NOMO-1 treated with dmso at 0.1 percent for 144 hours (cell line): ENCODE data around the gene TNIK.

Experiments used
- DNase-seq: peaks from one replicate; lab custom pipeline; 2025; ENCODE audit not compliant: unreplicated experiment; lab: John Stamatoyannopoulos, UW

Gene TNIK

GRCh38 chr3:171459942-171460724 is at the start of gene TNIK:
Gene TNIK, minus strand, starts transcription at chr3:171460405. Its CDS starts 342 bp downstream, at chr3:171460063.
- DNase-seq, result peak; percentile 64

DNA sequence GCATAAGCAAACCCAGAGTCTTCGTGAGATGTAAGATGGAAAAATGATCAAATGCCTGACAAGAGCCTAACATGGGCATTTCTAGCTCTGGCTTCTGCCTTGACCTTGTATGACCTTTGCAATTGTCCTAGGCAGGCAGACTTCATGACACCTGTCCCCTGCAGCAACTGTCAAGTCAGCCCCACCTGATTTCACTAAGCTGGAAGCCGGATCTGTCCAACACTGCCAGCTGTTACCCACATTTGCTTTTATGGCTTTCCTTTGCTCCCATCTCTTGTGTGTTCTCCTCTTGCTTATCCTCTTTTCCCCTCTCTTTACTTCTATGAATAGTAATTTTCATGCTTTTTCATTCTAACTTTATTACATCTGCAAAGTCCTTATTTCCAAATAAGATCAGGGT is 48.5 kb upstream of the TNIK start:
- DNase-seq, result no peak

DNA sequence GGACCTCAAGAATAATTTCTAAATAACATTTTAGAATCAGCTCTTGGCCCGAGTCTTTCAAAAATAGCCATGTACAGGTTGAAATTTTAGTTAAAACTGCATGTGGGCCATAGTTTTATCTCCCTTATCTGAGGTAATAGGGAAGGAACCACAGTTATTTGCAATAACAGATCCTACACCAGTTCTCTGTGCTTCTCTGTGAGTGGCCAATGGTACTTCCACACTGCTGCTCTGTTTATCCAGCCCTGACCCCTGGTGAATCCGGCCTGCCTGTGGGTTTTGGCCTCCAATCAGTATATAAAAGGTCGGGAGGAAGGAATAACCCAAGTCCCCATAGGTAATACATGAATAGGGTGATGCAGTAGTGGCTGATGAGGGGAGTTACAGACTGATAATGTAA is 48.0 kb upstream of the TNIK start:
- DNase-seq, result no peak

- DNase-seq, result no peak
Measured at GRCh38 chr3:171506743-171507319, 46.6 kb upstream of the TNIK start.

DNA sequence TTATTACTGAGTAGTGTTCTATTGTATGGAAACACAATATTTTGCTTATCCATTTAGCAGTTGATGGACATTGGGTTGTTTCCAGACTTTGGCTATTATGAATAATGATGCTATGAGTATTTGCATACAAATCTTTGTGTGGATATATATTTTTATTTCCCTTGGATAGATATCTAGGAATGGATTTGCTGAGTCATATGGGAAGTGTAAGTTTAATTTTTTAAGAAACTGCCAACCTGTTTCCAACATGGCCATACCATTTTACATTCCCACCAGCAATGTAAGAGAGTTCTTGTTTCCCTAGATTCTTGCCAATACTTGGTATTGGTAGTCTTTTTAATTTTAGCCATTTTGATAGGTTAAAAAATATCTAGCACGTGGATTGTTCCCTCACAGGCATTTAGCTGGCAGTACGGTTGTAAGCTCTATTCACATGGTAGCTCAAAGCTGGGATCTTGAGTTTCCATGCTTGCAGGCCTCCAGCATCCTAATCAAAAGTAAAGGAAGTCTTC is 45.7 kb upstream of the TNIK start:
- no peak for DNase-seq

DNA sequence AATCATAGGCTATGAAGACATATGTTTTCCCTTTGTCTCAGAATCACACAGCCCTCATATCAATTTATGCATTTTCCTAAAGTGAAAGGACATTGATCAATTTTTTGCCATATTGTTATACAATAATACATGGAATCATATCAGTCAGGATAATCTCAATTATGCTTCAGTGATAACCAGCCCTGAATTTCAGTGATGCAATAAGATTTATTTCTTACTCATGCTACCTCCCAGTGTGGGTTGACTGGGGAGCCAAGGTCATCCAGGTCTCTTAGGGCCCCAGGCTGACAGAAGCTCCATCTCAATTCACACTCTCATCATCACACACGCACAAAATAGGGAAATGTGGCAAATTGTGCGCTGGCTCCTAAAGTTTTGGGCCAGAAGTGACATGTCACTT is 44.2 kb upstream of the TNIK start:
- no peak for DNase-seq

GRCh38 chr3:171503817-171504216 is 43.6 kb upstream of the TNIK start:
- no peak for DNase-seq

DNA sequence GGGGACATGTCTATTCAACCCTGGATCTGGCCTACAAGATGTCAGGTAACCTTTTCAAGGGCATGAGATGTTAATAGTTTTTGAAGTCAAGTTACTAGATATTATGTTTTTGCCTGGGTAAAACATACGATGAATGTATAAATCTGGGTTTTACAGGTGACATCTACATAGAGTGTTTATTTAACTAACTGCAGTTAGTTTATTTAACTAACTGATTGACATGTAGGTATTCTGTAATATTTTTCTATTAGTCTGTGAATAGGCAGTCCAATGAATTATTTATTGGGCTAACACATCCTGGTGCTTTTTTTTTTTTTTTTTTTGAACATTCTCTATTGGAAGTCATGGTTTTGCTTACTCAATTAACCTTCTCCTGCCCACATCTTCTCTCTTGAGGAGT is 38.7 kb upstream of the TNIK start:
- DNase-seq, result no peak

DNA sequence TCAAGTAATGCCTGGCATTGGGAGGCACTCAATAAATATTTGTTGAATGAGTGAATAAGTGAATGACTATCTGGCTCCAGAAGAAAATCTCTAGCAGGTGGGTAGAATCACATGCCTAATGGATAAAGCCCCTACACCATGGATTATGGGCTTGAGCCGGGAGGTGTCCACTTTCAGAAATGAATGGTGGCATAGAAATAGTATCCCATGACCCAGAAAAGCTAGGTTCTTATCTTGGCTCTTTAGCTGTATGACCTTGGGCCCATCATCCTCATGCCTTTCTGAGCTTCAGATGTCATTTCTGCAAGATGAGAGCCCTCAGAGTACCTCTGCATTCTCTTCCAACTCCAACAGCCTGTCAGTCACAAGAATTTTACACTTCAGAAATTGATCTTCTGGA is 37.3 kb upstream of the TNIK start:
- DNase-seq, result no peak

DNA sequence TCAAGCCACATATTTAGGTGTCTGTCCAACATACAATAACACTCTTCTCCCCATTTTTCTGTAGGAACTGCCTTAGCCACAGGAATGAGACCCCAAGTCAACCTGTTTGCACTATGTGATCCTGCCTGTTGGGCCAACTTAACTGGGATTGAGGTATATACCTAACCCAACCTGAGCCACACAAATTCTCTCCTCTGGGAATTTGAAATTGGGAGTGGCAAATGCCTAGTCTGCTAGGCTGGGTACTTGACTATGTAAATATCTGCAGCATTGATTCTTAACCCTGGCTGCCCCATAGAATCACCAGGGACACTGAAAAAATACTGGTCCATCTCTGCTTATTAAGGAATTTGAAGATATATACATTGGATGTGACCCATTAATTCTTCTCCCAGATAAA is 35.2 kb upstream of the TNIK start:
- no peak for DNase-seq

GRCh38 chr3:171494457-171495109 is 34.4 kb upstream of the TNIK start:
- DNase-seq, result no peak

GRCh38 chr3:171491361-171491760 is 31.2 kb upstream of the TNIK start:
- DNase-seq, result no peak

- DNase-seq, result no peak
Measured at GRCh38 chr3:171490901-171491300, 30.7 kb upstream of the TNIK start.

DNA sequence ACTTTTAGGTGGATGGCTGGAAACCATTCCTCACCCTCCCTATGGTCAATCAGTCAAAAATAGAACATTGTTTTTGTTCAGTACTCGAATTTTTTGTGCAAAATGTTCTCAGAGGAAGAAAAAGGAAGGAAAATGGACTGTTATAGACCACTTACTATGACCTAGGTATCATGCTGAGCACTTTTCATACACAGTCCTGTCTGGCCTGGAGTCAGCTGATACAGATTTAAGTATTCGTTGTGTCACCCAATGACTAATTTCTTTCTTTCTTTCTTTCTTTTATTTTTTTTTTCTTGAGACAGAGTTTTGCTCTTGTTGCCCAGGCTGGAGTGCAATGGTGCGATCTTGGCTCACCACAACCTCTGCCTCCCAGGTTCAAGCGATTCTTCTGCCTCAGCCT is 29.1 kb upstream of the TNIK start:
- DNase-seq, result no peak

- DNase-seq, result no peak
Measured at GRCh38 chr3:171488479-171488878, 28.3 kb upstream of the TNIK start.

DNA sequence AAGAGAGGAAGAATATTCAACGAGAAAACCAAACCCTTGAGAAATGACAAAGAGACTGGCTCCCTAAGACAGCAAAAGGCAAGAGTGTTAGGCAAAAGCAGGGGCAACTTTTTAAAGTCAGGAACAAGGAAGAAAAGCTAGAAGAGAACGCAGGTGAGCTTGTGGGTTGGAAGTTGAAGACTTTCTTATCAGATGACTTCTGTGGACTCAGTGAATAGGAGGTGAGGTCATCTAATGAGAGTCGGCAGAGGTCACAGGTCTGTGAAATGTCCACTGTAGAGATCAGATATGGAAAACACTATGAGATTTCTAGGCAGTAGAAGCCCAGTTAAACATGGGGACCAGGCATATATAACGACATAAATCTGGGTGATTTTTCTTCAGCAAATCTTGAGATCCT is 27.2 kb upstream of the TNIK start:
- DNase-seq, result no peak

GRCh38 chr3:171485338-171485737 is 25.1 kb upstream of the TNIK start:
- DNase-seq, result no peak

DNA sequence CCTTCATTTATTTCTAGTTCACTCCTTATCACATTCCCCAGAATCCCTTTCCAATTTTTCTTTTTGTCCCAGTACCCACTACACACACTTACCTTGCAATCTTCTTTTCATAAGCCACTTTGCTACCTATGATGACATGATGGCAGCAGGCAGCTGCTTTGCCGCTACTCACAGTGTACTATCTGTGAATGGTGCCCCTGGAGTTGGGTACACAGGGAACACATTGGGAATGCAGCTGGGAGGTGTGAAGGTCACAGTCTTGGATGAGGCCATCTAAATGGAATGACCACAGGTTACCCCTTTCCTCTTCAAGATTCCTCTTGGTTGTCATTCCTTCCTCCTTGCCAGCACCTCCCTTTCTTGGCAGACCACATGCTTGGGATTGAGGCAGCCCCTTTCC is 20.8 kb upstream of the TNIK start:
- no peak for DNase-seq

- no peak for DNase-seq
Measured at GRCh38 chr3:171480526-171480925, 20.3 kb upstream of the TNIK start.

DNA sequence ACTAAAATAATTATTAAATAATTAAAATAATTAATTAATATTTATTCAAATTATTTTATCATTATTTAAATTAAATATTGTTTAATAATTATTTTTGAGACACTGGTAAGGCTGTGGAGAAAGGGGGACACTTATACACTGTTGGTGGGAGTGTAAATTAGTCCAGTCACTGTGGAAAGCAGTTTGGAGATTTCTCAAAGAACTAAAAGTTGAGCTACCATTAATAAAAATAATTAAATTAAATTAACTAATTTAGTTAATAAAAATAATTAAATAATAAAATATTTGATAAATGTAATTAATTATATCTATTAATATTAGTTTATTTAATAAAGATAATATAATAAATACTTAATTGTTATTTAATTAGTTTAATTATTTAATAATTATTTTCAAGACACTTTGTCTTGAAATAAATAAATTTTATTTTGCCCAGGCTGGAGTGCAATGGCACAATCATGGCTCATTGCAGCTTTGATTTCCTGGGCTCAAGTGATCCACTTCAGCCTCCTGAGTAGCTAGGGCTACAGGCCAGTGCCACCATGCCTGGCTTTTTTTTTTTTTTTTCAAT is 16.4 kb upstream of the TNIK start:
- no peak for DNase-seq

DNA sequence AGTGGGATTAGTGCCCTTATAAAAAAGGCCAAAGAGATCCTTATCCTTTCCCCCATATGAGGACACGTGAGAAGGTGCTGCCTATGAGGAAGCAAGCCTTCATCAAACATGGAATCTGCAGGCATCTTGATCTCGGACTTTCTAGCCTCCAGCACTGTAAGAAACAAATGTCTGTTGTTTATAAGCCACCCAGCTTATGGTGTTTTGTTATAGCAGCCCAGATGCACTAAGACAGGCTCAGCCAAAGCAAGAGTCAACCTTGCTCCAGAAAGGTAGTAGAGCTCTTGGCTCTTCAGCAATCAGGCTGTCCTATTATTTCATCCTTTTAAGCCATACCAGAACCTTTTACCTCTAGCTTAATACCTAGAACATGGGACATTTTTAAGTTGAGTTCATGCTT is 12.3 kb upstream of the TNIK start:
- no peak for DNase-seq

GRCh38 chr3:171470714-171471227 is 10.6 kb upstream of the TNIK start:
- DNase-seq, result no peak
